Esophagus muscularis mucosa (tissue), 4 donors: Measurements from ENCODE around the gene BFAR. TPM values are rescaled to one million over a fixed set of nuclear protein-coding genes. Genes with fewer than 3 reads are reported as not detected.
"Not testable (repeated sequence)": the region's sequence is repeated elsewhere in the genome, so short reads cannot be mapped to it uniquely, and the experiment has no call there.

Experiments
- DNase-seq: peaks from one replicate; pipeline ENCODE4 v3.0.0-alpha.2; 2017; ENCODE audit errors: extremely low spot score
- H3K27ac ChIP-seq, 4 donors: fragments of 200-600 bp; sonication (generic); replicated peaks in 1 of 4; 1 replicate in 3 of 4; 2 replicates in 1 of 4; pipeline ENCODE4 v1.5.1; 2016 to 2019; ENCODE audit warnings: mild to moderate bottlenecking in 1 of 4
- H3K27me3 ChIP-seq, 4 donors: fragments of 200-600 bp; sonication (generic); one replicate each; pipeline versions ENCODE4 v1.5.1 to v1.6.0; 2016 to 2019
- H3K36me3 ChIP-seq, 4 donors: fragments of 200-600 bp; sonication (generic); one replicate each; pipeline ENCODE4 v1.5.1; 2016 to 2019
- H3K4me1 ChIP-seq, 4 donors: fragments of 200-600 bp; sonication (generic); one replicate each; pipeline ENCODE4 v1.5.1; 2016 to 2019
- H3K4me3 ChIP-seq, 4 donors: fragments of 200-600 bp; sonication (generic); 1 replicate in 2 of 4; 2 replicates in 2 of 4; pipeline ENCODE4 v1.5.1; 2016 to 2019; ENCODE audit warnings: mild to moderate bottlenecking in 4 of 4, moderate library complexity in 1 of 4
- H3K9me3 ChIP-seq, 4 donors: fragments of 200-600 bp; sonication (generic); 1 replicate in 3 of 4; 2 replicates in 1 of 4; pipeline ENCODE4 v1.5.1; 2016 to 2019
- WGBS: methylation state at CpG from one replicate; pipeline ENCODE4 v1.1.5; 2018; 5-methylcytosine and 5-hydroxymethylcytosine counted together
- intact Hi-C: fragments of 100-400 bp; cut with DNase I; formaldehyde crosslinking; loops from one replicate; pipeline ENCODE4 v1.15.1; 2023
- small RNA-seq, 3 donors: library from RNA; depleted of rRNA; stranded (forward); fragments of <200 nt; gene quantifications; one replicate each; pipeline ENCODE3, GENCODE V24; 2016
- total RNA-seq, 4 donors: library from RNA; depleted of rRNA; stranded (reverse); fragments of >200 nt; gene quantifications; one replicate each; pipeline versions ENCODE4 v1.1.0 to v1.2.1, GENCODE V29; 2016

BFAR gene
- total RNA-seq, 4 donors from 2014 or later: 39.1 to 59.8 (median 54.7) TPM

DNA sequence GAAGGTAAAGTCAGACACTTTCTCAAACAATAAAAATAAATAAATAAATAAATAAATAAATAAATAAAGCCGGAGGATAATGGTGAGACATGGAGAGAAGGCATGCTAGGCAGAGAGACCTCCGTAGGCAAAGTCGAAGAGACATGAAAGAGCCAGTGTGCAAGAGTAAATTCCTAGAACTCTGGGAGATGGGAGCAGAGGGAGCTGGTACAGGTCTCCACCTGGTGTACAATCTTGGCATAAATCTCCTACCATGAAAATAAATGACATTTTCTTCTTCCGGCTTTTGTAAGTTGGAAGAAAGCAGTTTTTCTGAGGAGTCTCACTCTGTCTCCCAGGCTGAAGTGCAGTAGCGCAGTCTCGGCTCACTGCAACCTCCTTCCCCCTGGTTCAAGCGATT lies 69.1 kb downstream of the BFAR start:
- H3K9me3 ChIP-seq, H3K27ac ChIP-seq, H3K27me3 ChIP-seq, DNase-seq, H3K36me3 ChIP-seq, H3K4me3 ChIP-seq, H3K4me1 ChIP-seq, intact Hi-C loops: not testable (repeated sequence)
- WGBS: no CpG with 5 or more reads among the region's 7 CpGs

DNA sequence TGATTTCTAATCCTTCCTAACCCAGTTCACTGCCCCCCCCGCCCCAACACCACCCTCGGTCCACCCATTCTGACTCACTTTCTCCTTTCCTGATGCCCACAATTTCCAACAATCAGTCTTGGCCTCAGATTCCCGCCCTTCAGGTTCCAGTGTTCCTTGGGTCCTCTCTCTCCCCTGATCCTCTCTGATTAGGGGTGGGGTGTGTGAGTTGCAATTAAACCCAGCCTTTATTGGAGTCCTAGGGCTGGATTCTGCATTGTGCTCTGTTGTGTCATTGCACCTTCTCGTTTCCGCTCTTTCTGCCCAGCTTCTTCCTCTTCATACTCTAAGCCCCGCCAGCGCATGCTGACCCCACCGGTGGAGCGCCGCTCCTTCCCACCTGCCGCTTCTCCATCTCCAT lies 69.9 kb downstream of the BFAR start:
- H3K4me1 ChIP-seq, H3K27me3 ChIP-seq, H3K9me3 ChIP-seq, H3K27ac ChIP-seq, H3K36me3 ChIP-seq, intact Hi-C loops, DNase-seq, H3K4me3 ChIP-seq: not testable (repeated sequence)
- WGBS: no CpG with 5 or more reads among the region's 11 CpGs

- H3K4me1 ChIP-seq, H3K9me3 ChIP-seq, H3K27ac ChIP-seq, DNase-seq, intact Hi-C loops, H3K4me3 ChIP-seq, H3K27me3 ChIP-seq, H3K36me3 ChIP-seq: not testable (repeated sequence)
- no CpG with 5 or more reads among the region's 73 CpGs for WGBS
Measured at GRCh38 chr16:14703156-14704011, 70.6 kb downstream of the BFAR start, which contains the start of gene NPIPA3. Gene NPIPA3 (plus strand): TSS chr16:14703411. CDS start chr16:14708944, 5,533 bp downstream.

Small RNA genes lying within 50 kb of the gene (small RNA-seq; reads per million reads assigned to genes)
- 0 reads per million in 3 donors for gene RN7SL274P
- gene RNU7-125P: 0 reads per million in 3 donors

Other genes starting within 250 kb of the BFAR start
- gene PARN, start 2.7 kb upstream of the BFAR start, total RNA-seq: 10 to 100 TPM; 32.6 to 43.5 (median 36.1) TPM
- not detected for gene PLA2G10, start 61.4 kb downstream of the BFAR start, total RNA-seq
- gene NPIPA3, start 70.5 kb downstream of the BFAR start, total RNA-seq: under 1 TPM in 3 of 4 donors, not detected in 1; 0.69 to 0.84 (median 0.83) TPM
- gene NPIPA2, start 109.6 kb downstream of the BFAR start, total RNA-seq: 1 to 10 TPM in 2 of 4 donors, under 1 TPM in 1, not detected in 1; 0.99 to 3.8 (median 2.5) TPM
- 10 to 100 TPM; 36.5 to 72.1 (median 49.7) TPM for gene NOMO1, start 200.8 kb downstream of the BFAR start, total RNA-seq